GM18870 (cell line): ENCODE results near the gene FEM1A.
"Not testable (repeated sequence)": the region's sequence is repeated elsewhere in the genome, so short reads cannot be mapped to it uniquely, and the experiment has no call there.

ENCODE experiments used
- ATAC-seq: cut with Tn5 transposase; IDR thresholded peaks from one replicate; pipeline ENCODE4 v1.9.1; 2021; ENCODE audit warnings: moderate library complexity; ENCODE audit not compliant: unreplicated experiment

FEM1A gene

GRCh38 chr19:4773047-4773640 lies 18.4 kb upstream of the FEM1A start:
- no peak for ATAC-seq

GRCh38 chr19:4774136-4774535 lies 17.4 kb upstream of the FEM1A start:
- no peak for ATAC-seq

- ATAC-seq, result no peak
Observed at GRCh38 chr19:4775627-4776152, 15.8 kb upstream of the FEM1A start.

- no peak for ATAC-seq
Observed at GRCh38 chr19:4776436-4777211, 14.9 kb upstream of the FEM1A start.

- ATAC-seq, result not testable (repeated sequence)
Observed at GRCh38 chr19:4778124-4778523, 13.4 kb upstream of the FEM1A start.

GRCh38 chr19:4780860-4781259 lies 10.7 kb upstream of the FEM1A start:
- ATAC-seq, result no peak

GRCh38 chr19:4781801-4782200 lies 9.7 kb upstream of the FEM1A start:
- no peak for ATAC-seq

- not testable (repeated sequence) for ATAC-seq
Observed at GRCh38 chr19:4786412-4787016, 5.0 kb upstream of the FEM1A start.

- ATAC-seq, result not testable (repeated sequence)
Observed at GRCh38 chr19:4792019-4792865, 708 bp downstream of the FEM1A start.

- ATAC-seq, result not testable (repeated sequence)
Observed at GRCh38 chr19:4792866-4793195, 1.3 kb downstream of the FEM1A start.

GRCh38 chr19:4793278-4793677 lies 1.7 kb downstream of the FEM1A start:
- ATAC-seq, result not testable (repeated sequence)

GRCh38 chr19:4794971-4795370 lies 3.4 kb downstream of the FEM1A start:
- ATAC-seq, result no peak

- ATAC-seq, result no peak
Observed at GRCh38 chr19:4795400-4795799, 3.9 kb downstream of the FEM1A start.

GRCh38 chr19:4800591-4801081 lies 9.1 kb downstream of the FEM1A start:
- no peak for ATAC-seq

GRCh38 chr19:4801085-4801619 lies 9.6 kb downstream of the FEM1A start:
- ATAC-seq, result no peak

- ATAC-seq, result no peak
Observed at GRCh38 chr19:4802711-4803110, 11.2 kb downstream of the FEM1A start.

- no peak for ATAC-seq
Observed at GRCh38 chr19:4803736-4804695, 12.5 kb downstream of the FEM1A start.

- not testable (repeated sequence) for ATAC-seq
Observed at GRCh38 chr19:4805140-4805539, 13.6 kb downstream of the FEM1A start.

- ATAC-seq, result no peak
Observed at GRCh38 chr19:4806384-4806783, 14.8 kb downstream of the FEM1A start.

- ATAC-seq, result no peak
Observed at GRCh38 chr19:4807188-4807587, 15.7 kb downstream of the FEM1A start.
